D721Med (cell line): ENCODE measurements around the gene LSAMP.

Source experiments
- DNase-seq: peaks from one replicate; pipeline ENCODE4 v3.0.0; 2011; ENCODE audit warnings: low spot score; ENCODE audit not compliant: insufficient read length
- FAIRE-seq: peaks from 2 replicates; lab custom pipeline; 2011; peaks lifted over from hg19 to GRCh38; lab: Jason Lieb, UNC
- CTCF ChIP-seq: IDR thresholded peaks from 2 replicates; pipeline ENCODE4 v1.5.1; 2012; ENCODE audit warnings: mild to moderate bottlenecking, control low read depth; ENCODE audit not compliant: insufficient read depth; ENCODE audit errors: missing control alignments

LSAMP gene

GRCh38 chr3:116034794-116035193 lies 410.5 kb downstream of the LSAMP start:
- no peak for FAIRE-seq
- no peak for TF ChIP-seq CTCF
- DNase-seq: no peak

GRCh38 chr3:116034086-116034485 lies 411.2 kb downstream of the LSAMP start:
- FAIRE-seq: no peak
- no peak for TF ChIP-seq CTCF
- no peak for DNase-seq

- no peak for TF ChIP-seq CTCF
- FAIRE-seq: no peak
- DNase-seq: no peak
Measured at GRCh38 chr3:116033516-116033915, 411.8 kb downstream of the LSAMP start.

GRCh38 chr3:116032176-116032575 lies 413.1 kb downstream of the LSAMP start:
- no peak for TF ChIP-seq CTCF
- no peak for FAIRE-seq
- no peak for DNase-seq

- TF ChIP-seq CTCF: no peak
- DNase-seq (no peak), FAIRE-seq (no peak)
Measured at GRCh38 chr3:116030131-116030850, 415.0 kb downstream of the LSAMP start.

GRCh38 chr3:116029266-116029665 lies 416.0 kb downstream of the LSAMP start:
- TF ChIP-seq CTCF: no peak
- no peak for DNase-seq
- FAIRE-seq: no peak

GRCh38 chr3:116028157-116028556 lies 417.1 kb downstream of the LSAMP start:
- TF ChIP-seq CTCF: no peak
- FAIRE-seq (no peak), DNase-seq (no peak)
